RWPE2 (cell line): ENCODE measurements around the gene BICRAL.

Source experiments
- ATAC-seq: fragments of 200-7000 bp; cut with Tn5 transposase; 3 replicates; pipeline ENCODE4 v1.9.1; 2021; ENCODE audit warnings: low read depth
- DNase-seq: peaks from one replicate; pipeline ENCODE4 v3.0.0-alpha.2; 2020; ENCODE audit warnings: low spot score
- H3K27ac ChIP-seq: fragments of 450-650 bp; 2 replicates; pipeline ENCODE4 v1.5.1; 2017; ENCODE audit warnings: mild to moderate bottlenecking; ENCODE audit not compliant: poor library complexity, severe bottlenecking
- H3K27me3 ChIP-seq: fragments of 250-450 bp; sonication (Bioruptor Pico); 2 replicates; pipeline ENCODE4 v1.5.1; 2021; ENCODE audit warnings: mild to moderate bottlenecking, moderate library complexity; ENCODE audit not compliant: insufficient read depth, poor library complexity, severe bottlenecking
- H3K36me3 ChIP-seq: fragments of 250-450 bp; sonication (Bioruptor Pico); 2 replicates; pipeline ENCODE4 v1.5.1; 2020; ENCODE audit warnings: low read depth, mild to moderate bottlenecking, moderate library complexity
- H3K4me1 ChIP-seq: fragments of 250-450 bp; sonication (Bioruptor Pico); 2 replicates; pipeline ENCODE4 v1.5.1; 2021; ENCODE audit warnings: mild to moderate bottlenecking, moderate library complexity; ENCODE audit not compliant: insufficient read depth, poor library complexity, severe bottlenecking
- H3K4me3 ChIP-seq: fragments of 250-450 bp; sonication (Bioruptor Pico); 2 replicates; pipeline ENCODE4 v1.5.1; 2021; ENCODE audit warnings: mild to moderate bottlenecking, moderate library complexity; ENCODE audit not compliant: severe bottlenecking
- H3K9me3 ChIP-seq: fragments of 250-450 bp; sonication (Bioruptor Pico); 2 replicates; pipeline ENCODE4 v1.5.1; 2021; ENCODE audit warnings: mild to moderate bottlenecking, moderate library complexity; ENCODE audit not compliant: severe bottlenecking
- CTCF ChIP-seq: fragments of 450-650 bp; IDR thresholded peaks from one replicate; pipeline ENCODE4 v1.5.1; 2017; ENCODE audit warnings: mild to moderate bottlenecking, moderate library complexity; ENCODE audit not compliant: poor library complexity, severe bottlenecking

BICRAL gene

GRCh38 chr6:42915732-42916131, 133.9 kb downstream of the BICRAL start, which contains the start of gene PTCRA:
PTCRA (plus strand) TSS chr6:42916053; CDS start chr6:42916070, 17 bp downstream.
- peaks cover 5% of the 10 kb centered on the region for H3K4me1 ChIP-seq
- DNase-seq (no peak), ATAC-seq (no peak)
- no peak for TF ChIP-seq CTCF
- H3K4me3 ChIP-seq, result no peak within 1 kb of the TSS
- no peaks in the 10 kb centered on the region for H3K9me3 ChIP-seq
- no peaks in the 10 kb centered on the region for H3K27me3 ChIP-seq
- H3K27ac ChIP-seq, result no peak within 1 kb of the TSS
- no peaks in the 10 kb centered on the region for H3K36me3 ChIP-seq

GRCh38 chr6:42916288-42916687, 134.4 kb downstream of the BICRAL start:
- Histone ChIP-seq H3K36me3 (no peaks in the 10 kb centered on the region), H3K27me3 (no peaks in the 10 kb centered on the region), H3K9me3 (no peaks in the 10 kb centered on the region), H3K27ac (no peak overlapping the region), H3K4me3 (no peak overlapping the region), H3K4me1 (peaks cover 5% of the 10 kb centered on the region)
- TF ChIP-seq CTCF, result no peak
- ATAC-seq, result no peak
- no peak for DNase-seq
